ENCODE measurements around the gene RSRP1.
"Not testable (repeated sequence)": the region's sequence is repeated elsewhere in the genome, so short reads cannot be mapped to it uniquely, and the experiment has no call there.

The RSRP1 gene

GRCh38 chr1:25247024-25247828 is at the start of gene RSRP1:
Gene RSRP1, minus strand, starts transcription at chr1:25247454. Its CDS starts 491 bp downstream, at chr1:25246963.
- peak; percentile 99 for DNase-seq (ENCODE audit: low spot score)

GRCh38 chr1:25296501-25296900 is 49.2 kb upstream of the RSRP1 start:
- DNase-seq (ENCODE audit: low spot score) = not testable (repeated sequence)

GRCh38 chr1:25294889-25295826 is 47.9 kb upstream of the RSRP1 start:
- DNase-seq (ENCODE audit: low spot score) = not testable (repeated sequence)

- not testable (repeated sequence) for DNase-seq (ENCODE audit: low spot score)
These were observed 46.2 kb upstream of the RSRP1 start for GRCh38 chr1:25293426-25293825.

GRCh38 chr1:25290043-25290442 is 42.8 kb upstream of the RSRP1 start:
- DNase-seq (ENCODE audit: low spot score) = not testable (repeated sequence)

- not testable (repeated sequence) for DNase-seq (ENCODE audit: low spot score)
These were observed 41.4 kb upstream of the RSRP1 start for GRCh38 chr1:25288573-25289101.

GRCh38 chr1:25287164-25287563 is 39.9 kb upstream of the RSRP1 start:
- not testable (repeated sequence) for DNase-seq (ENCODE audit: low spot score)

GRCh38 chr1:25285862-25286261 is 38.6 kb upstream of the RSRP1 start:
- DNase-seq (ENCODE audit: low spot score) = not testable (repeated sequence)

GRCh38 chr1:25279693-25280111 is 32.4 kb upstream of the RSRP1 start:
- DNase-seq (ENCODE audit: low spot score) = not testable (repeated sequence)

- DNase-seq (ENCODE audit: low spot score) = not testable (repeated sequence)
These were observed 31.5 kb upstream of the RSRP1 start for GRCh38 chr1:25278790-25279189.

GRCh38 chr1:25278358-25278757 is 31.1 kb upstream of the RSRP1 start:
- not testable (repeated sequence) for DNase-seq (ENCODE audit: low spot score)

- not testable (repeated sequence) for DNase-seq (ENCODE audit: low spot score)
These were observed 30.0 kb upstream of the RSRP1 start for GRCh38 chr1:25277295-25277694.

- not testable (repeated sequence) for DNase-seq (ENCODE audit: low spot score)
These were observed 28.4 kb upstream of the RSRP1 start for GRCh38 chr1:25275648-25276047.

GRCh38 chr1:25272238-25272637 is 25.0 kb upstream of the RSRP1 start, which contains the start of gene RHD:
Gene RHD, plus strand, starts transcription at chr1:25272509. Its CDS starts 39 bp downstream, at chr1:25272548.
- not testable (repeated sequence) for DNase-seq (ENCODE audit: low spot score)

- not testable (repeated sequence) for DNase-seq (ENCODE audit: low spot score)
These were observed 21.0 kb upstream of the RSRP1 start for GRCh38 chr1:25268143-25268760.

GRCh38 chr1:25267288-25268142 is 20.3 kb upstream of the RSRP1 start:
- DNase-seq (ENCODE audit: low spot score) = not testable (repeated sequence)

GRCh38 chr1:25266554-25267287 is 19.5 kb upstream of the RSRP1 start:
- not testable (repeated sequence) for DNase-seq (ENCODE audit: low spot score)

- DNase-seq (ENCODE audit: low spot score) = not testable (repeated sequence)
These were observed 13.1 kb upstream of the RSRP1 start for GRCh38 chr1:25260336-25260735.

GRCh38 chr1:25259813-25260212 is 12.6 kb upstream of the RSRP1 start:
- not testable (repeated sequence) for DNase-seq (ENCODE audit: low spot score)

- no peak for DNase-seq (ENCODE audit: low spot score)
These were observed 9.9 kb upstream of the RSRP1 start for GRCh38 chr1:25257196-25257595.

All from pons (tissue), 1 donor.